ENCODE data around the gene BRD4. TPM values are rescaled to one million over a fixed set of nuclear protein-coding genes. Genes with fewer than 3 reads are reported as not detected.
A peak's percentile ranks its signal among the peaks of the same experiment; 100 is the strongest.

The BRD4 gene
- total RNA-seq, 1 donor from 2014 or later: 42.4 TPM

DNA sequence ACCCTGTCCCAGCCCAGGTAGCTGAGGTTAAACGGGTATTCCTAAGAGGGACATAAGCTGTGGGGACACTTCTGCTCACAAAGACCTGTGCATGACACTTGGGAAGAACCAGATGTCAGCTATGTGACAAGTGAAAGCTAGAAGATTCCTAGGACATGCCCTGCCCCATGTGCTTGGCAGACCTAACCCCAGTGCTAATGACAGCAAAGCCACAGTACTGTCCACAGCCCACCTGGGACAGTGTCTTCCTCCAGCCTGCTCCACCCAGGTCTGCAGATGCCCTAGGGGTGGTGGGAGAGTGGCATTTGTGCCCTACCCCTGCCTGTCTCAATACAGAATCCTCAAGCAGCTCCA, 81.7 kb downstream of the BRD4 start:
- no peak for DNase-seq (ENCODE audit: low read depth)
- TF ChIP-seq, protein P1, sequence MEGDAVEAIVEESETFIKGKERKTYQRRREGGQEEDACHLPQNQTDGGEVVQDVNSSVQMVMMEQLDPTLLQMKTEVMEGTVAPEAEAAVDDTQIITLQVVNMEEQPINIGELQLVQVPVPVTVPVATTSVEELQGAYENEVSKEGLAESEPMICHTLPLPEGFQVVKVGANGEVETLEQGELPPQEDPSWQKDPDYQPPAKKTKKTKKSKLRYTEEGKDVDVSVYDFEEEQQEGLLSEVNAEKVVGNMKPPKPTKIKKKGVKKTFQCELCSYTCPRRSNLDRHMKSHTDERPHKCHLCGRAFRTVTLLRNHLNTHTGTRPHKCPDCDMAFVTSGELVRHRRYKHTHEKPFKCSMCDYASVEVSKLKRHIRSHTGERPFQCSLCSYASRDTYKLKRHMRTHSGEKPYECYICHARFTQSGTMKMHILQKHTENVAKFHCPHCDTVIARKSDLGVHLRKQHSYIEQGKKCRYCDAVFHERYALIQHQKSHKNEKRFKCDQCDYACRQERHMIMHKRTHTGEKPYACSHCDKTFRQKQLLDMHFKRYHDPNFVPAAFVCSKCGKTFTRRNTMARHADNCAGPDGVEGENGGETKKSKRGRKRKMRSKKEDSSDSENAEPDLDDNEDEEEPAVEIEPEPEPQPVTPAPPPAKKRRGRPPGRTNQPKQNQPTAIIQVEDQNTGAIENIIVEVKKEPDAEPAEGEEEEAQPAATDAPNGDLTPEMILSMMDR (IDR thresholded peaks at IDR 0.05; ENCODE audit: insufficient read depth, low read length, poor library complexity, severe bottlenecking): no peak
- no peak overlapping the region for H3K4me3 ChIP-seq (ENCODE audit: low read depth, low read length)
- no peaks in the 10 kb centered on the region for H3K27me3 ChIP-seq (ENCODE audit: control insufficient read depth, insufficient read depth, low read length)
- H3K36me3 ChIP-seq (ENCODE audit: control insufficient read depth, insufficient read depth, low read length): peaks cover 4% of the 10 kb centered on the region

DNA sequence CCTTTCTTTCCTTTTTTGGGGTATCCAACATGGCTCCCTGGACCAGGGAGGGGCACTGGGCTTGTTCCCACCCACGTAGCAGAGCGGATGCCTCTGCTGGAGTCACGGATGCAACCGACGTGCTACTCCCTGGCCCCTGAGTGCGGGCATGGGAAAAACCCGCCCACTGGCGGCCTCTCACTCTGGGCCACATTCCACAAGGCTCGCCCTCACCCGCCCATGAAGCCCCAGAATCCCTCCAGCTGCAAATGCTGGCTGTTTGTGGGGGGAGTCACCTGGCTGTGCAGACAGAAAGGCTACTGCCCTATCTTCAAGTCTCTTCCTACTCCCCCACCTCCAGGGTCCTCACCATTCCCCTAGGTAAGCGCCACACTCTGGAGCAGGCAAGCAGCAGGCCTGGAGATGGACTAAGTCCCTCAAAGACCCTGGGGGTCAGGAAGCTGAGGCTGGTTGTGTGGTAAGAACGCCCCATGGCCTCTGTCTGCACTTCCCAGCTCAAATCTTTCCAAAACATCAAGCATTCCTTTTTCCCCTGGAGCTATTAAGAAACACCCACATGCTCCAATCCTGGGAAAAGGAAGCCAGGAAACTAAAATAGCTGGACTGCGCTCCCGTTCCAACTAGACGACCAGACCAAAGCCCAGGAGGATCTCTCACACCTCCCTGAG, 82.2 kb downstream of the BRD4 start:
- H3K36me3 ChIP-seq (ENCODE audit: control insufficient read depth, insufficient read depth, low read length): peaks cover 4% of the 10 kb centered on the region
- DNase-seq (ENCODE audit: low read depth): peak; percentile 56
- TF ChIP-seq, protein P1 (IDR thresholded peaks at IDR 0.05; ENCODE audit: insufficient read depth, low read length, poor library complexity, severe bottlenecking): no peak
- H3K27me3 ChIP-seq (ENCODE audit: control insufficient read depth, insufficient read depth, low read length): no peaks in the 10 kb centered on the region
- H3K4me3 ChIP-seq (ENCODE audit: low read depth, low read length): no peak overlapping the region

DNA sequence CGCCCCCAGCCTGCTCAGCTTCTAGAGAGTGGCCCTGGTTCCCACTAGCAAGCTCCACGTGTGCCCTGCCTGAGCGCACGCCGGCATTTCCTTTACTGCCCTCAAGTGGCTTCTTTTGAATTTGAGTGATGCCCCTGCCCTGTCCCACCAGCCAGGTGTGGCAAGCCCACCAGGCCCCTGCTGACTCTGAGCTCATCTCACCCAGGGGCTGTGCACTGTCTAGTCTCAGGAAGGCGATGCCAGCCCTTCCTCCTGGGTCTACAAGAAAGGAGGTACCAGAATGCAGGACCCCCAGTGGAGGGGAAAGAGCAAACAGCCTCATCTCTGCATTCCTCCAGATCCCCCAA, 82.8 kb downstream of the BRD4 start:
- Histone ChIP-seq H3K4me3 (ENCODE audit: low read depth, low read length) (no peak overlapping the region), H3K36me3 (ENCODE audit: control insufficient read depth, insufficient read depth, low read length) (peaks cover 3% of the 10 kb centered on the region), H3K27me3 (ENCODE audit: control insufficient read depth, insufficient read depth, low read length) (no peaks in the 10 kb centered on the region)
- no peak for DNase-seq (ENCODE audit: low read depth)
- TF ChIP-seq, protein P1 (IDR thresholded peaks at IDR 0.05; ENCODE audit: insufficient read depth, low read length, poor library complexity, severe bottlenecking): peak; percentile 2

DNA sequence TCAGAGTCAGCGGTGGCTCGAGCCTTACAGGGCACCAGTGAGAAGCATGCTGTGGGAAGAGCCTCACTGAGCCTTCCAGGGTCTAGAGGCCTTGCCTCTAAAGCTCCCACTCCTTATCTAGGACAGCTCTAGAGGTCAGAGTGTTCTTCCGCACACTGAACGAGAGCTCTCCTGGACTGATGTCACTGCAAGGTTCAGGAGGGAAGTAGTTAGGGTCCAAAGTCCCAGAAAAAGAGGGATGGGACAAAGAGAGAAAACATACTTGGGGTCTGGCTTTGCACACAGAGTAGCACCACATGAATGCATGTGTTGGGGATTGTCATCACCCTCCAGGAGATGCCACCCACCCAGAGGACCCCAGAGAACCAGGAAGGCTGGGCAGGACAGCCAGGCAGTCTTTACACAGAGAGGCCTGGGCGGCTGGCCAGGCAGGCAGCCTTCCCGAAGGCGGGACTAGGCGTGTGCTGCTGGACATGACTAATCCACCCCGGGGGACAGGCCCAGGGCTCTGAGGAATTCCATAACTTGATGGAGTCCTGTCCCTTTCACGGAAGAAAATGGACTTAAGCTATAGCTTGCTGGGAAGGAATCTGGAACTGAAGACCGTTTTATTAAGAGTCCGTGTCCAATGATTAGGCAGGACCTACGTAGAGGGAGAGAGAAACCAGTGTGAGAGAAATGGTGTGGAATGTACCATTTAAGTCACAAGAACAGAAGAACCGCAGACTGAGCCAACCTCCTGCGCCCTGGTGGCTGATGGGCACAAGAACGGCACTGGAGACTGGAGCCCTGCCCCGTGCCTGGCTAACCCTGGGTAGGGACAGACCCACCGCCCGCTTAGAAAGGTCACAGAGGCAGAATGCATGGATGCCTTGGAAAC, 83.5 kb downstream of the BRD4 start:
- H3K36me3 ChIP-seq (ENCODE audit: control insufficient read depth, insufficient read depth, low read length): peaks cover 2% of the 10 kb centered on the region
- DNase-seq (ENCODE audit: low read depth): peak; percentile 67
- no peak overlapping the region for H3K4me3 ChIP-seq (ENCODE audit: low read depth, low read length)
- H3K27me3 ChIP-seq (ENCODE audit: control insufficient read depth, insufficient read depth, low read length): no peaks in the 10 kb centered on the region
- TF ChIP-seq, protein P1 (IDR thresholded peaks at IDR 0.05; ENCODE audit: insufficient read depth, low read length, poor library complexity, severe bottlenecking): no peak

DNA sequence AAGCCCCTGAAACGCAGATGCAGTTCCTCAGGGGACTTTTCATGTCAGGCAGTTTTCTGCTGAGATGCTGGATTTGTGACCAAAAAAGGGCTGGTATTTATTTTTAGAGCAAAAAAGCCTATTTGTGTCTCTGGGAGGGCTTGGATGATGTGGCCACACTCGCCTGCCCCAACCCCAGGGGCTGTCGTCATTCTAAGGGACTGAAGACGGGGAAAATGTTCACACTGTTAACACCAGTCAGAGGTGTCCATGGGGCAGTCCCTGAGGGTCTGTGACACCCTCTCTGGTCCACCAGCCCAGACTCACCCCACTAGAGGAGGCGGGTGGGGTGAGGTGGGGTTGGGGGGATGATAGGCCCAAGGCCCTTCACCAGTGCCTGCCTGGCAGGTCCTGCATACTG, 84.2 kb downstream of the BRD4 start:
- TF ChIP-seq, protein P1 (IDR thresholded peaks at IDR 0.05; ENCODE audit: insufficient read depth, low read length, poor library complexity, severe bottlenecking): no peak
- DNase-seq (ENCODE audit: low read depth): no peak
- no peaks in the 10 kb centered on the region for H3K27me3 ChIP-seq (ENCODE audit: control insufficient read depth, insufficient read depth, low read length)
- no peaks in the 10 kb centered on the region for H3K36me3 ChIP-seq (ENCODE audit: control insufficient read depth, insufficient read depth, low read length)
- H3K4me3 ChIP-seq (ENCODE audit: low read depth, low read length): no peak overlapping the region
